Measurements from ENCODE around the gene BMPER.

Gene BMPER

DNA sequence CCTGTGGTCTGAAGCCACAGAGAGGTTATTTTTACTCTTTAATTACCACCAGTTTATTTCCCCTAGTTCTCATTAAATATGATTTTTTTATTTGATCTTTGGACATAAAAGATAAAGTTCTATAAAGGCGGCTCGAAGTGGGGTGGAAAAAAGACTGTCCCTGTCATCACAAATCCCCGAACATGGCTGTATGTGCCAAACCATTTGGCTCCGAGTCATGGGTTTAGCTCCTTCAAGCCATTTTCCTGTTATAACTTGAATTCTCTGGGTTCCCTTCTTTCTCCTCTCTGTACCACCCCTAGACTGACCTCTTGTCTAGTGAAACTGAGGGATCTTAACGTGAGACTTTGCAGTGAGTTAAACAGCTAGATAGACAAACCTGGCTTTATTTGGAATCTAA lies 181.6 kb downstream of the BMPER start:
- DNase-seq (ENCODE audit: low read depth in 3 of 3, low spot score in 1 of 3) = no peak

DNA sequence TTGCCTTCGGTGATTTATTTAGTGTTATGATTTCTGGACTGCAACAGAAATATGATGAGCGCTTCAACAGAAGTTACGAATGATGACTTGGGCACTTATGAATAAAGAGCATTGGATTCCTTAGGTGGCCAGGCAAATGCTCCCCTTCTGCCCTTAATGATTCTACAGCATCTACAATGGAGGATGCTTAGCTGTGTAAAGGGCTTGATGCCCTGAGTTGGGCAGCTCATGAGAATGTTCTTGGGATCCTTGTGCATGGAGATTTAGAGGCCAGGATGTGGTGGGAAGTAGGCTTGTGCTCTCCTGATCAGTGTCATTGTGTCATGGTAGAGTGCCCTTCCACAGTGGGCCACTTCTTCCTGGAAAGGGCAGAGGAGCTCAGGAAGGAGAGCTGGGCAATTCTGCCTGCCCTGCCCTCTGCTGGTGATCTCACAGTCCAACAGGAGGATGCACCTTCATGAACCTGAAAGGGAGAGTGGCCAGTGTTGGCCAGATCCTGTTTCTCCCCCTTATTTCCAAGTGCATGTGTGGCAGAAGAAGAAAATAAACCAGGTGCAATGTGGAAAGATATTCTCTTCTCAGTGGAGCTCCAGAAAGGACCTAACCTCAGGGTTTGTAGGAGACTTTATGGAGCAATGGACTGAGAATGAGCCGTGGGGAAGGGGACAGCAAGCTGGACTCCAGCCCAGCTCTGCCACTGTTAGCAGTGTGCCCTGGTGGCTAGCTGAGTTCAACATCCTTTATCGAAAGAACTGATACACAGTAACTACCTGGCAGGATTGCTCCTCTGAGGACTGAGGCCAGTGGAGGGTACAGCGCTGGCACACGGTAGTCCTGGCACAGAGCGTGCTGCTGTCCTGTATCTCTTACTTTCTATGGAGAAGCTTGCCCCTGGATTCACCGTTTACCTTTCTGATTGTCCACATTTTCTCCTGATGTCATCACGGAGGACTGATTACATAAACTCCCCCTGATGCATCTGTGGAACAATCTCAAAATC lies 182.9 kb downstream of the BMPER start:
- no peak for DNase-seq (ENCODE audit: low read depth in 3 of 3, low spot score in 1 of 3)

DNA sequence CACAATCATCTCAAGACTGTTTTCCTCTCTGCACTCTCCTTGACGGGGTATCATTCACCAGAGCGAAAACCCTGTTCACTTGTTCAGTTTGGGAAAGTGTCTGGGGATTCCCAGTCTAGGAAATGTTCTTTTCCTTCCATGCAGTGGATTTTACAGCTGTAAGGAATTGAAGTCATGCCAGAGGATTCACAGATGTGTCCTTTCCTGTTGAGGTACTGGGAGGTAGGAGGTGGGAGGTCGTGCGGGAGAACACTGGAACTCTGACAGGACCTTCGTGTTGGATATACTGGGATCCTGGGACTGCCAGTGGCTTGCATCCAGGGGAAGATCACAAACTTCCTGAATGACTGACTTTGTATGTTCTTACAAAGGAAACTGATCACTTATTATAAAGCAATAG lies 185.5 kb downstream of the BMPER start:
- DNase-seq (ENCODE audit: low read depth in 3 of 3, low spot score in 1 of 3) = no peak

DNA sequence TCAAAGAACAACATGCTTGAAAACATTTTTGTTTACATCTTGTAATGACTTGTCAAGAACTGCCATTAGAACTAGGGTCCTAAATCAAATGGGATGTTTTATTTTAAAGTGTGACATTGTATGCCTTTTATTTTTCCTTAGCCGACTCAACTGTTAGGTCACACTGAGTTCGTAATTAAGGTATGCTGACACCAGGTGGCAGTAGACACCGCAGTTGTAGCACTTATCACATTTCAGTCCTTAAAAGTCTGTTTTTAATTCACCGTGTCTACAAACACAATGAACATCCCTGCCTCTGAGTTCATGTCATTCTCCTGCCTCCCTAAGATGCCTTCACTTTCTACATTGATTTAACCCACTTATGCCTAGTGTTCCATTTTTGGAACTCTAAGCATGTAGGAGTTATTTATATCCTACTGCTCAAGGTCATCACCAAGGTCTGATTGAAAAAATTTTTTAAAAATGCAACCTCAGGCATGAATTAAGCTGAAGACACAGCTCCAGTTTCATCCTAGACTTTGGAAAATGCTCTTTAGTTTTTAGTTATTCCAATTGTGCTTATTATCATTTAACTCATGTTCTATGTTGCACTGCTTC lies 186.1 kb downstream of the BMPER start:
- no peak for DNase-seq (ENCODE audit: low read depth in 3 of 3, low spot score in 1 of 3)

DNA sequence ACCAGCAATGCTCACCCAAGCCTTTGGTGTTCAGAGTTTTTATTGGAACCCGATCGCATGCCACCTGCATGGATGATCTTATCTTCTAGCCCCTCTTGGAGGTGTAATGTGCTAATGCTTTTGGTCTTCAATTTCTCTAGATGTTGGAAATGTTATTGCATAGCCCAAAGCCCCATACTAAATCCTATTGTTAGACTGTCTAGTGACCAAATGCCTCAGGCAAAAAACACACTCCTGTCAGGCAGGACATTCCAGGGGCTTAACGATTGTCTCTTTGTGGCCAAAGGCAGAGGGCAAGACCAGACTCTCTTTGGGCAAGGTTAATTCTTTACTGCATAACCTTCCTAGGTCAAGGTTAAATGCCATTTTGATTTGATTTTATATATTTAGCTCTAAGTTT lies 187.9 kb downstream of the BMPER start:
- DNase-seq (ENCODE audit: low read depth in 3 of 3, low spot score in 1 of 3) = no peak

DNA sequence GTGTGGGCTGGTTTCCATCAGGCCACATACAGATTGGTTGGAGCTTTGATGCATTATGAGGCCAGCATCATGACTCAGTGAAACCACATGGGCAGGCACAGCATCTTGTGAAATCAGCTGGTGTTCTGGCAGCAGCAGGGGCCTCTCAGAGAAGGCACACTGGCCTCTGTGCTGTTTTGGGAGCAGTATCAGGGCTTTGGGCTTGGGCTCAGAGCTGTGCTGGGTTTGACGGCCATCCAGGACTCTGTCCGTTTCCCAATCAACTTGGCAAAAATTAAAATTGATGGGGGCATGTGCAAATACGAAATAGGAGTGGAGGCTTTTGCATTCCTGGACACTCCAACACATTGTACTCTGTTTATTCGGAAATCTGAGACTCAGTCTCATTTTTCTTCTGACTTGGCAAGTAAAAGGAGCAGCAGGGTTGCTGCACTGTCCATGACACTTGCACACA lies 190.9 kb downstream of the BMPER start:
- no peak for DNase-seq (ENCODE audit: low read depth in 3 of 3, low spot score in 1 of 3)

DNA sequence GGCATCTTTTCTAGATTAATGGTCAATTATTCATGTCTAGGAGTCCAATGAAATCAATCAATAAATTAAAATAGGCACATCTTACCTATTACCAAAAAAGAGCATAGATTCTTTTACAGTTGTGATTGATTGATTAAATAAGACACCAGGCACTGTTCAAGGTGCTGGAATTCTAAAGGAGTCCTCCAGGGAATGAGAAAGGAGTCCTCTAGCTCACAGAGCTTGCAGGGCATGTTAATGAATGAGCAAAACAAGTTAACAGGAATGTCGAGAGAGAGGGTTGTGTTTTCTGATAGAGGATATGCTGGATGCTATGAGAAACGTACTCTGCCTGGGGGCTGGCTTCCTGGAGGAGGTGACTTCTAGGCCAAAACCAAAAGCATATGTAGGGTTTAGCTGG lies 191.4 kb downstream of the BMPER start:
- DNase-seq (ENCODE audit: low read depth in 3 of 3, low spot score in 1 of 3) = no peak

DNA sequence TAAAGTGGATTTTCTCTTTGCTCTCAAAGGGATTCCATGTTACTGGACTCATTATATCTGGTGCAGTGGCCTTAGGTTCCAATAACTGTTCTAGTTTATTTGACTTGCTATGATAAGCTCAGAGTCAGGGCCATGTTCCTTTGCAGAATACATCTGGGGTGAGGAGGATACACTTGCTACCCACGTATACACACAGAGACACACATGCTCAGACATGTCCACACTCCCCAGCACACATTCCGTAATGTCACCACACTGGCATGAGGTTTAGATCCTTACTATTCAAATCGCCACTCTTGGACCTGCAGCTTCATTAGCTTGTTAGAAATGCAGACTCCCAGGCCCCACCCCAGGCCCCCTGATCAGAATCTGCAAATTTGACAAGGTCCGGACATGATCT lies 195.3 kb downstream of the BMPER start:
- no peak for DNase-seq (ENCODE audit: low read depth in 3 of 3, low spot score in 1 of 3)

DNA sequence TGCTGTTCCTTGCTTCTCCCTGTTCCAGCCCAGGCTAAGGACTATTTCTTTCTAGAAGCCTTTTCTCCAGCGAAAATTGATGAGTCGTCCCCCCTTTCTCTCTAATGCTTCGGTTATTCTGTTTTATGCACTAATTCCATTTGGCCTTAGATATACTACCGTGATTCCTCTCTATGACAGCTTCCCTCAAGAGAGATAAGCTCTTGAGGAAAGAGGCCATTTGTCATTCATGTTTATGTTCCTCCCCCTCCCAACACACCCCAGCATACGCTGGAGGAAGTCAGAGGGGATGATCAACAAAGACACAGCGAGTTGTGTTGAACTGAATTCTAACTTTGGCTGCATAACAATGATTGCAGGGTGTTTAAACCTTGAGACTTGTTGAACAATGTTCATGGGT lies 198.8 kb downstream of the BMPER start:
- no peak for DNase-seq (ENCODE audit: low read depth in 3 of 3, low spot score in 1 of 3)

DNA sequence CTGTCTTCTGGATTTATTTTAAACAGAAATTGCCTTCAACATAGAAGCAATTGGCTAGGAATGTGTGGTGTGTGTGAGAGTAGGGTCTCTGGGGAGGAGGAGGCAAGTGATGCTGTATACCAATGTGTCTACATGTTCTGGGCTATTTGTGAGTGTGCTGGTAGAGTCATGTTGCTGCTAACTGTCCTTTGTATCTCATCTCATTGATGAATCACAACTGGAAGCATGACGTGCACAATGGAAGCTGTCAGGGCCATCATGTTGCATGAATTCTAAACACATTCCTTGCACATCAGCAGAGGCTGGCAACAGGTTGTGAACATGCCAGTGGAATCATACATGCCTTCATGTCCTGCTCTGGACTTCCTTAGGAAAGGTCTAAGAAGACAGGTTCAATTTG lies 199.7 kb downstream of the BMPER start:
- DNase-seq (ENCODE audit: low read depth in 3 of 3, low spot score in 1 of 3) = no peak

DNA sequence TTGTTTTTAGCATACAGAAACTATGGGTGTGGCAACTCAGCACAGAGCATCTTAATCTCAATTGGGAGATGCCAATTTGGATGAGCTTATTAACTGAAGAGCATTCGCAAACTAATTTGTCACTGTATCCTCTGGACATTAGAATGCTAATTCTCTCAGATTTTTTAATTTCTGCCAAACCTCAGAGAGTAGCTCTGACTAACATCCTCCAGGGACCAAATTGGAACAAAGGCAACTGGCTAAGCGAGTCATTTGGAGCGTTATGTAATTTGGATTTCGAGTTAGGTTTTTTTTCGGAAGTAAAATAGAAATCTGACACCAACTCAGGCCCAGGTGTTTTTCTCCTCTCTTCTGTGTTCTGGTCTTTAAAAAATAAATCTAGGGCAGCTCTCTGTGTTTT lies 201.9 kb downstream of the BMPER start:
- DNase-seq (ENCODE audit: low read depth in 3 of 3, low spot score in 1 of 3) = no peak

DNA sequence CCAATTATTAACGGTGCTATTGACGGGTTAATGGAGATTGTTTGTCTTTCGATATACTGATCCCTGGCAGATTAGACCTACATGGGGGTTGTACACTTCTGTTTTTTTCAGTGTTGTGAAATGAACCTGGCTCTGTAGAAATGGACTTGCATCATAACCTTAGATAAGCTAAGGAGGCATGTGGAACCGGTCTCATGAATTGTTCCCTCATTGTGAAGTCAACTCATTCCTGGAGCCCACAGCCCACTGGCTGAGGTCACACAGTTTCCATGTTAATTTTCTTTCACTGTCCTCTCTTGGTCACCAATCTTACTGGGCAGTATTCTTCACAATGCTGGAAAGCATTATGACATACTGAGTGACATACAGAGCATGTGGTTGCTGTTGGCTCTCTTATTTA lies 202.8 kb downstream of the BMPER start:
- no peak for DNase-seq (ENCODE audit: low read depth in 3 of 3, low spot score in 1 of 3)

DNA sequence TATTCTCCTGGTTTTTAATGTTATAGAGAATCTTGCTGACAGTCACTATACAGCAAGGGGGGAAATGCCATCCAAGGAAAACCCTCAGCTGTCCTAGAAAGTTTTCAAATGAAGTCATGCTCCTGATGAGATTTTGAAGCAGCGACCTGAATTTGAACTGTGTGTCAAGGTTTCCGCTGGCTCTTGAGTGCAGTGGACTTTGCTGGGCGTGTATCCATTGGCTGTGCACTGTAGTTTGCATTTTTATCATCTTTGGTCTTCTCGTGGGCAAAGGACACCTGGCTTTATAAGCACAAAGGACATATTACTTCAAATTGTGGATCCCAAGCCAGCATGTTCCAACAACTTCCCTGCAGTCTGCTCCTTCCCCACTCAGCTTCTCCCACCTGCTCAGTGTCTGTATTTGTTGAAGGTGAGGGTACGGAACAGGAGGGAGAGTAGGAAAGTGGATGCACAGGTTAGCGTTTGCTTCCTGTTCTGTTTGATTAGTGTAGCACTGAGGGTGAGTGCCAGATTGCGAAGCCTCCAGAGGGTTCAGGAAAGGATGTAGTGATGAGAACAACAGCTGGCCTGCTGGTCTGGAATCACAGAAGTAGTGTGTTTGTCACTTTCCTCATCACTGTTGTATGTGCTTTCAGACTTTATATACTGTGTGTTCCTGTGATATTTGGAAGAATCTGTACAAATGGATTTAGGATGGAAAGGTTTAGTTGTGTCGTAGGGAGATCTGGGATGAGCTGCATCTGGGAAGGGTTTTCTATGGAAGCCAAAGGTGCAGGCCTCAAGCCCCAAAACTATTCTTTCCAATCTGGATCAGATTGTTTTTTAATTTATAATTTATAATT lies 204.8 kb downstream of the BMPER start:
- DNase-seq (ENCODE audit: low read depth in 3 of 3, low spot score in 1 of 3) = no peak

DNA sequence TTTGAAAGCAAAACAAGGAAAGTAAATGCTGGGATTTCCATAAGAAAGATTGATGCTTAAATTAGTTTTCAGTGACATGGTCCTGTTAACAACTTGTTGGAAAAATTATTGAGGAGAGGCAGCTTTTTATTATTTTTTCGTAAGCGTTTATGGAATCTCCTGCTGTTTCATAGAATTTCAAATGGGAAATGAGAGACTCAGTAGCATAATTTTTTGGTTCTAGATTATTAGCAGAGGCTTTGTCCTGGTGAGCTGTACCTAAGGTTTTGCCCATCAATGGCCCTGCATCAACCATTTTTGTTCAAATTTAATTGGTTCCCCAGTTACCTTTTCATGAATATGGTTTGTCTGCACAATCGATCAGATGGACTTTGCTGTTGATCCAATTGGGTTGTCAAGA lies 205.7 kb downstream of the BMPER start:
- no peak for DNase-seq (ENCODE audit: low read depth in 3 of 3, low spot score in 1 of 3)

DNA sequence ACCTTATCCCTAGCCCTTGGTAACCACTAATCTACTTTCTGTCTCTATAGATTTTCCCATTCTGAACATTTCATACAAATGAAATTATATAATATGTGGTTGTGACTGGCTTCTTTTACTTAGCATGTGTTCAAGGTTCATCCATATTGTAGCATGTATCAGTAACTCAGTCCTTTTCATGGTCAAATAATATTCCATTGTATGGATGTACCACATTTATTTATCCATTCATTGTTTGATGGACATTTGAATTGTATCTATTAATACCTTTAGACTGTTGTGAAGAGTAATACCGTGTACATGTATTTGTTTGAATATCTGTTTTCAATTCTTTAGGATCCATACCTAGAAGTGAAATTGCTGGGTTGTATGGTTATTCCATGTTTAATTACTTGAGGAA lies 210.2 kb downstream of the BMPER start:
- no peak for DNase-seq (ENCODE audit: low read depth in 3 of 3, low spot score in 1 of 3)

DNA sequence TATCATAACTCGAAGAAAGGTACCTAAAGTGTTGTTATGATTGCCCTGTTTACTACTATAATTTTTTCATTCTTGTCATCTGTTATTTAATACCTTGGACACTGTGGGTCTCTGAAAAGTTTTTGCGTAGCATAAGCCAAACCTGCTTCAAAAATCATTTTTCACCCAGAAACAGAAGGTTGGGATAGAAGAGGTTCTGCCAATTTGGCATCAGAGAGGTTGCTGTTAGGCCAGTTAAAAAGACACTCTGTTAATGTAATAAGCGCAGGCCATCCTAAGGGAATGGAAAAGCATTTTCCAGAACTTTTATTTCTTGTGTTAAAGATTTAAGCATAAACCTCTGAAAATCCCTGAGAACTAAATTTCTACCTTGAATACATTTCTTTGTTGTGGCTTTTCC lies 212.2 kb downstream of the BMPER start:
- no peak for DNase-seq (ENCODE audit: low read depth in 3 of 3, low spot score in 1 of 3)

DNA sequence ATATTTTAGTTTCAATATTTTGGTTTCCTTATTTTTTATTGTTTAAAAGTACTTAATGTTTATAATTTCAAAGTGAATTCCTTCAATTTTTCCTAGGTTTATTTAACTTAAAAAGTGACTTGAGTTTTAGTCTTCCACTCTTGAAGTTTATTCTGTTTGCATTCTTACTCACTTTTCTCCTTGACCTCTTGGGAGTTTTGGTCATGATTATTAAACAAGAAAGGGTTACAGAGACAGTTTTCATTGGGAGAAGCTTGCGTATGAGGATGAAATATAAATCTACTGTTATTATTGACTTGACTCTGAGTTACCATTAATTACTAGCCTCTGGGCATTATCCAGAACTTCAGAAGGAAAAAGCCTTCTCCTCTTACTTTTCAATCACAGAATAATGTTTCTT lies 216.0 kb downstream of the BMPER start:
- no peak for DNase-seq (ENCODE audit: low read depth in 3 of 3, low spot score in 1 of 3)

DNA sequence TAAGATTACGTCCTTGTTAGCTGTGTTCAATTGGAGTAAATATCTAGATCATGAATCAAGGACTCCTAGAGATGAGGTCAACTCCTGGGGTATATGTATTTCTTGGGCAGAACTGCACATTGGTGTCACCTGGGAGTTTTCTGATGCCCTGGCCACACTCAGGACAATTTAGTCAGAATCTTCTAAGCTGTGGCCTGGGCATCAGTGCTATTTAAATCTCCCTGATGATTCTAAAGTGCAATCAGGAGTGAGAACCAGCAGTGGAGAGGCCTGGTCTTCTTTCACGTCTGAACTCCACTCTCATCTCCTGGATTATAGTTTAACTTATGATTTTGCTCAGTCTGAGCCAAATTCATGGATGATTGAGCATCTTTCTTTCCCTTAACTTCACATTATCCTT lies 218.0 kb downstream of the BMPER start:
- no peak for DNase-seq (ENCODE audit: low read depth in 3 of 3, low spot score in 1 of 3)

DNA sequence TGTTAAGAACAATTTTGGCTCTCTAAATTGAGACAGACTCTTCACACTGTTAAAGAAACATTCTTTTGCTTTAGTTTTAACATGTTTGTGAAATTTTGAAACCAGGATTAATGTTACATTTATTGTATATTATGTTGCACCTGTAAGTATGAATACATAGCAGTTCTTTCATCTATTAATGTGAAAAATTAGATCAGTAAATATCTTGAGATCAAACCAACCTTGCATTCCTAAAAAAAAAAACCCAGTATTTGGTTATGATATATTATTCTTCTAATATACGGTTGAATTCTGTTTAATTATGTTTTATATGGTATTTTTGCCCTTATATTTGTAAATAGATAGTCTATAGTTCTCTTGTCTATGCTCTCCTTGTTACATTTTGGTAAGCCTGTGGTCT lies 219.4 kb downstream of the BMPER start:
- no peak for DNase-seq (ENCODE audit: low read depth in 3 of 3, low spot score in 1 of 3)

DNA sequence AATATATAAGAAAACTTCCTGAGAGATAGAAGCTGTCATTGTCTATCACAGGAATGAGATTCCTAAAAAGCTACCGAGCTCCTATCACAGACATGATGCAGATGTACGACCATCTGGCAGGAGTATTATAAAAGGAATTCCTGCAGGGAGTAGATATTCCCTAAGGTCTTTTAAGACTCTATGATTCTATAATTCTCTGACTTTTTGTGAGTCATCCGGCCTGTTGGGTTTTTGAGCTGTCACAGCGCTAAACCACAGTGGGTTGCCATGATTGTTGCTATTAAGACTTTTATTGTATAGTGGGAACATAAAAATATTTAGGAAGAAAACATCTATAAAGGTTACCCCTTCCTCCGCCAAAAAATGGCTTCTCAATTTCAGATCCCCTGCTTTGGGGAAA lies 223.4 kb downstream of the BMPER start:
- no peak for DNase-seq (ENCODE audit: low read depth in 3 of 3, low spot score in 1 of 3)

DNA sequence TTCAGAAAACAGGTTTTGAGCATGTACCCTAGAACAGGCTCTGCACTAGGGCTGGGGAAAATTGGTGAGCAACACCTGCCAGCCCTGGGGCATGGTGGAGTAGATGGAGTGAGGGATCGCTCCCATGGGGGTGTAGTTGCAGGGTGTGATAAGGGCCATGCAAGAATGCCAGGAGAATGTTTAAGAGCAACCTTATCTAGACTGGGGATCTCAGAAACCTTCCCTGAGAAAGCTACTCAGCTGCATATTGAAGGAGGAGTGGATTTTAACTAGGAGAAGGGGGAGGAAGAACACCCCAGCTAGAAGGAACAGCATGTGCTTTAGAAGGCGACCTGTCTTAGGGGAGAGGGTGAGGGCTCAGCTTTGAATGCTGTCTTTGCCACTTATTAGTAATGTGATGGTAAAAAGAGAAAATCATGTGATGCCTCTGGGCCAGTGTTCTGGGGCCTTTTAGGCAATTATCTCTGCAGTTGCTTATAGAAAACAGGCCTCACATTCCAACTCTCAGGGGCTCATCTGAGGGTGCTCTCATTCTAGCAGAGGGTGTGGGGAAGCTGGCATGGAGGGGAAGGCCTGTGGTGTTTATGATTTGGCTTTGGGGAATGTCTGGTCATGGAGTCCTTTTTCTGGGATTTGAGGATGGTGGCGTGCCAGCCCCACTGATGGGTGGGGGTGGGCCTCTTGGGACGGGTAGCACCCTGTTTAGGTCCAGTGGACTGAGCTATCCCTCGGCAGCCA lies 225.4 kb downstream of the BMPER start:
- no peak for DNase-seq (ENCODE audit: low read depth in 3 of 3, low spot score in 1 of 3)
